GM23248 (cell line): Measurements from ENCODE around the gene ESPNL. TPM values are rescaled to one million over a fixed set of nuclear protein-coding genes. Genes with fewer than 3 reads are reported as not detected.
A peak's percentile ranks its signal among the peaks of the same experiment; 100 is the strongest.

Experiments
- DNase-seq: peaks from one replicate; pipeline ENCODE4 v3.0.0-alpha.2; 2015
- H2AFZ ChIP-seq: fragments of 200-600 bp; sonication (generic); 2 replicates; pipeline ENCODE4 v1.6.1; 2016; ENCODE audit warnings: antibody characterized with exemption
- H3F3A ChIP-seq: fragments of 200-600 bp; sonication (generic); 2 replicates; pipeline ENCODE4 v1.6.1; 2016; ENCODE audit warnings: mild to moderate bottlenecking, antibody characterized with exemption, mixed run types; ENCODE audit not compliant: insufficient read depth
- H3K27ac ChIP-seq: fragments of 200-600 bp; sonication (generic); 2 replicates; pipeline ENCODE4 v1.5.1; 2016; ENCODE audit warnings: mild to moderate bottlenecking
- H3K27me3 ChIP-seq: fragments of 200-600 bp; sonication (generic); replicated peaks from 2 replicates; pipeline ENCODE4 v1.6.1; 2016; ENCODE audit warnings: mild to moderate bottlenecking; ENCODE audit not compliant: insufficient read depth
- H3K36me3 ChIP-seq: fragments of 200-600 bp; sonication (generic); 2 replicates; pipeline ENCODE4 v1.6.1; 2016; ENCODE audit warnings: low read depth, mild to moderate bottlenecking
- H3K4me1 ChIP-seq: fragments of 200-600 bp; sonication (generic); 2 replicates; pipeline ENCODE4 v1.6.1; 2016; ENCODE audit warnings: mild to moderate bottlenecking; ENCODE audit not compliant: insufficient read depth
- H3K4me2 ChIP-seq: fragments of 200-600 bp; sonication (generic); one replicate; pipeline ENCODE4 v1.6.1; 2016; ENCODE audit warnings: mild to moderate bottlenecking; ENCODE audit not compliant: unreplicated experiment
- H3K4me3 ChIP-seq: fragments of 200-600 bp; sonication (generic); 2 replicates; pipeline ENCODE4 v1.5.1; 2016; ENCODE audit warnings: mild to moderate bottlenecking
- H3K79me2 ChIP-seq: fragments of 200-600 bp; sonication (generic); 2 replicates; pipeline ENCODE4 v1.6.1; 2016; ENCODE audit warnings: mild to moderate bottlenecking; ENCODE audit not compliant: insufficient read depth
- H3K9ac ChIP-seq: fragments of 200-600 bp; sonication (generic); 2 replicates; pipeline ENCODE4 v1.6.1; 2016; ENCODE audit warnings: mild to moderate bottlenecking
- H3K9me2 ChIP-seq: fragments of 200-600 bp; sonication (generic); 2 replicates; pipeline ENCODE4 v1.6.1; 2016; ENCODE audit warnings: mixed run types, mild to moderate bottlenecking, moderate library complexity; ENCODE audit not compliant: insufficient read depth
- H3K9me3 ChIP-seq: fragments of 200-600 bp; sonication (generic); one replicate; pipeline ENCODE4 v1.6.1; 2017; ENCODE audit warnings: low read depth
- H4K20me1 ChIP-seq: fragments of 200-600 bp; sonication (generic); 2 replicates; pipeline ENCODE4 v1.6.0; 2016; ENCODE audit not compliant: insufficient read depth
- EZH2 ChIP-seq: fragments of 200-600 bp; sonication (generic); IDR thresholded peaks from 2 replicates; pipeline ENCODE4 v1.6.1; 2018; ENCODE audit warnings: antibody characterized with exemption, mild to moderate bottlenecking; ENCODE audit not compliant: insufficient read depth, poor library complexity, severe bottlenecking
- EZH2phosphoT487 ChIP-seq: fragments of 200-600 bp; sonication (generic); IDR thresholded peaks from 2 replicates; pipeline ENCODE4 v1.6.1; 2018; ENCODE audit warnings: antibody characterized with exemption, moderate library complexity, mild to moderate bottlenecking, low read depth; ENCODE audit not compliant: insufficient read depth
- WGBS, 2 experiments: methylation state at CpG; one replicate each; pipeline ENCODE4 v1.1.6; 2015 to 2017; ENCODE audit warnings: low lambda C conversion rate in 2 of 2, low coverage in 1 of 2; ENCODE audit errors: missing lambda C conversion rate in 2 of 2; 5-methylcytosine and 5-hydroxymethylcytosine counted together
- in situ Hi-C: fragments of 300-500 bp; cut with MboI; formaldehyde crosslinking; loops from 2 replicates; pipeline ENCODE4 v1.15.0; 2020
- polyA plus RNA-seq: library from polyadenylated mRNA; unstranded; fragments of >200 nt; fragmentation: Nextera tagmentation; extraction: Ambion mirVana; gene quantifications from 2 replicates; pipeline ENCODE4 v1.2.1, GENCODE V29; 2016
- total RNA-seq: library from RNA; depleted of rRNA; stranded (reverse); fragments of >200 nt; shearing (Covaris generic); gene quantifications from 2 replicates; pipeline ENCODE4 v1.2.3, GENCODE V29; 2014

ESPNL gene
- total and polyA plus RNA-seq, 2 experiments from 2014 or later = 0.60 to 1.4 TPM

DNA sequence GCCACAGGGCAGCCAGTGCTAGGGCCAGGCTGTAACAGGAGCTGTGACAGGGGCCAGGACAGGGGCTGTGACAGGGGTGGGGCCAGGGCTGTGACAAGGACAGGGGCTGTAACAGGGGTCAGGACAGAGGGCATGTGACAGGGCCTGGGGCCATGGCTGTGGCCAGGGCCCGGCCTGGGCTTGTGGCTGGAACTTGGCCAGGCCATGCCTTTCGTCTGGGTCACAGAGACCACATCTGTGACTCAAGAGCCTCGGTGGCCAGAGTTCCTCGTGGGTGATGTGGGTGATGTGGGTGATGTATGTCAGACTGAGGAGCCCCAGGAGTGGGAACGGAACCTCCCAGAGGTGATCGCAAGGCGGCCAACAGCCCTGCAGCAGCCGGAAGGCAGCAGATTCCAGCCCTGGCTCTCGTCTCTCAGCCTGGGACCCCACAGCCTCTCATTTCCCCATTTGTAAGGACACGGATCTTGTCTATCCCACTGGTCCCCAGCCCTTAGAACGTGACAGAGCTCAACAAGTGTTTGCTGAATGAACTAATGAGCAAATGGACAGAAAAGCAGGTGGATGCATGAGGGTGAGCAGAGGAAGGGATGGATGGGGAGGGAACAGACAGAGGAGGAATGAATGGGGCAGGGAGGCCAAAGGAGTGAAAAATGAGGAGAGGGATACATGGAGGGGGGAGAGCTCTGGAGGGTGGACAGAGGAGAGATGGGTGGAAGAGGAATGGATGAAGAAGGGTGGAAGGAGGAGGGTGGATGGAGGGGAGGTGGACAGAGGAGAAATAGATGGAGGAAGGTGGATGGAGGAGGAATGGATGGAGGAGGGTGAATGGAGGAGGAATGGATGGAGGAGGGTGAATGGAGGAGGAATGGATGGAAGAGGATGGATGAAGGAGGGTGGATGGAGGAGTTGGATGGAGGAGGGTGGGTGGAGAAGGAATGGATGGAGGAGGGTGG, 17.3 kb downstream of the ESPNL start:
- Histone ChIP-seq H3K79me2 (no peaks in the 10 kb centered on the region), H3K9ac (no peak overlapping the region), H3K27ac (no peak overlapping the region), H3K9me3 (no peaks in the 10 kb centered on the region), H2AFZ (no peak overlapping the region), H3F3A (no peaks in the 10 kb centered on the region), H3K4me3 (no peak overlapping the region), H3K4me1 (no peaks in the 10 kb centered on the region), H3K36me3 (no peaks in the 10 kb centered on the region), H3K4me2 (no peak overlapping the region), H4K20me1 (no peaks in the 10 kb centered on the region), H3K27me3 (no peaks in the 10 kb centered on the region), H3K9me2 (no peaks in the 10 kb centered on the region)
- TF ChIP-seq EZH2phosphoT487 = no peak
- TF ChIP-seq EZH2 = no peak
- 38 to 40% methylated on average over 9 to 11 of the region's 11 CpGs for WGBS, 2 experiments
- in situ Hi-C loops = no loop called here
- peak; percentile 73 for DNase-seq

DNA sequence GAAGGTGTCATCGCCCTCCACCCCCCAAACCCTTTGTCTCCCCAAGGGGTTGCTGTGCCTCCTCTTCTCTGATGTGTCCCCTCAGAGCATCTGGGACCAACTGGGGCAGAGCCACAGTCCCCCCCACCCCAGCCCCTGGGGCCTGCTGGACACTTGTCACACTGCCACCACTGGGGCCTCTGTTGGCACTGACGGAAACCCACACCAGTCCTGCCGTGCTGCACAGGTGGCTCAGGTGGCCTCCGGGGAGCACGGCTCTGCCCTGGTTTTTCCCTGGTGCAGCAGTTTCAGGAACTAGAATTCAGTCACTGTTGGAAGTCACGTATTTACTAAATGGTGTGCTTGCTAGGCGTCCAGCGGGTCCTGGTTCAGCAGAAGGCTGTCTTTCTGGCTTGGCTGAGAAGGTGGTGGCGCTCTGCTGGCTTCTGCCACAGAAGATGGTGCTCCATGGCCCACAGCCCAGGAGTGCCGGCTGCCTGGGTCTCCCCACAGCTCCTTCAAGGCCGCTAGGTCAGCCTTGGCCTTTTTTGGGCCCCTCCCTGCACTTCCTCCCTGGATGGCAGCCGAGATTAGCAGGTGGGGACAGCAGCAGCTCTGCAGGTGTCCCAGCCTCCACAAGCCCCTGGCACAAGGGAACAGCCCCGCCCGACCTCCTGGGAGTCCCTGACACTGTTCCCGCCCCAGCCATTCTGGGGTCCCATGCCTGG, 19.8 kb downstream of the ESPNL start:
- no peaks in the 10 kb centered on the region for H3K27me3 ChIP-seq

DNA sequence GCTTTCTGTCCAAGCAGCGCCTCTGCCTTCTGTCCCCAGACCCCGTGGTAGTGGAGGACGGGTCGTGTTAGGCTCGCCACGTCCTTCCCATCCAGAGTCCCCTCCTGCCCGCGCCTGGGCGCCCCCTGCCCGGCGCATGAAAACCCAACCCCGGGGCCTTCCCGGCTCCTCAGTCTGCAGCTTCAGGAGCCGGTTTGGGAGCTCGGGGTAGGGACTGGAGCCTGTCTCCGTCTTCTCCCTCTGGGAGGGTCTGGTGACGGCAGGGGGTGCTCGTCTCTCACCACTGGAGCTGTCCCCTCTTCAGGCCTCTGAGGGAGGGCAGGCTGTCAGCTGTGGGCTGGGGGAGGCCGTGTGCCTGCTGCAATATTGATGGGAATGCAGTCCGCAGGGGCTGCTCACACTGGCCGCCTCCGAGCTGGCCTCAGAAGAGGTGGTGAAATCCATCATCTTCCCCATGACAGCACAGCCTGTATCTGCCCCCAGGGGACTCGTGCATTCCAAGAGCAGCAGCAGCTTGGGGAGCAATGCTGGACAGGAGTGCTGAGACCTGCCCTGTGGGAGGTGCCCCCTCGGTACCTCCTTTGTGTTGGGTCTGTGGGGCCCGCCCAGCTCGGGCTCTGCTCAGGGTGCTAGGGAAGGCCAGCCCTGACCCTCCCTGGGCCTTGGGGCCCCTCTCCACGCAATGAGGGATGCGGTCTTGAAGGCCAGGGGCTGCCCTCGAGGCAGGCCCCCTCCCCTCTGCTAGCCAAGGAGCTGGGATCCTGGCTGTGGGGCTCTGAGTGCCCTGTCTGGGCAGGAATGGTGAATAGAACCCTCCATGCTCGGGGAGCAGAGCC, 20.5 kb downstream of the ESPNL start:
- Histone ChIP-seq H2AFZ (no peak overlapping the region), H3K4me3 (no peak overlapping the region), H3K9ac (no peak overlapping the region), H3K79me2 (no peaks in the 10 kb centered on the region), H3K9me3 (no peaks in the 10 kb centered on the region), H3K4me1 (no peaks in the 10 kb centered on the region), H3K27ac (no peak overlapping the region), H3F3A (no peaks in the 10 kb centered on the region), H3K4me2 (no peak overlapping the region), H4K20me1 (no peaks in the 10 kb centered on the region), H3K9me2 (no peaks in the 10 kb centered on the region), H3K36me3 (no peaks in the 10 kb centered on the region), H3K27me3 (no peaks in the 10 kb centered on the region)
- DNase-seq = no peak
- in situ Hi-C loops = no loop called here
- no peak for TF ChIP-seq EZH2phosphoT487
- no peak for TF ChIP-seq EZH2
- 32 to 36% methylated on average over 29 to 30 of the region's 30 CpGs for WGBS, 2 experiments

More for the DNA sequence above, 19.8 kb downstream of the ESPNL start:
- no peak for DNase-seq
- no peaks in the 10 kb centered on the region for H3K36me3 ChIP-seq
- H3K4me1 ChIP-seq = no peaks in the 10 kb centered on the region
- H3K27ac ChIP-seq = no peak overlapping the region
- no peaks in the 10 kb centered on the region for H3K79me2 ChIP-seq
- H3K4me3 ChIP-seq = no peak overlapping the region
- H3K9me2 ChIP-seq = no peaks in the 10 kb centered on the region
- TF ChIP-seq EZH2phosphoT487 (no peak), EZH2 (no peak)
- H3F3A ChIP-seq = no peaks in the 10 kb centered on the region
- no peak overlapping the region for H3K4me2 ChIP-seq
- in situ Hi-C loops = no loop called here
- WGBS, 2 experiments = 39 to 43% methylated on average over 15 of the region's 15 CpGs
- no peaks in the 10 kb centered on the region for H4K20me1 ChIP-seq
- H3K9me3 ChIP-seq = no peaks in the 10 kb centered on the region
- no peak overlapping the region for H3K9ac ChIP-seq
- H2AFZ ChIP-seq = no peak overlapping the region

DNA sequence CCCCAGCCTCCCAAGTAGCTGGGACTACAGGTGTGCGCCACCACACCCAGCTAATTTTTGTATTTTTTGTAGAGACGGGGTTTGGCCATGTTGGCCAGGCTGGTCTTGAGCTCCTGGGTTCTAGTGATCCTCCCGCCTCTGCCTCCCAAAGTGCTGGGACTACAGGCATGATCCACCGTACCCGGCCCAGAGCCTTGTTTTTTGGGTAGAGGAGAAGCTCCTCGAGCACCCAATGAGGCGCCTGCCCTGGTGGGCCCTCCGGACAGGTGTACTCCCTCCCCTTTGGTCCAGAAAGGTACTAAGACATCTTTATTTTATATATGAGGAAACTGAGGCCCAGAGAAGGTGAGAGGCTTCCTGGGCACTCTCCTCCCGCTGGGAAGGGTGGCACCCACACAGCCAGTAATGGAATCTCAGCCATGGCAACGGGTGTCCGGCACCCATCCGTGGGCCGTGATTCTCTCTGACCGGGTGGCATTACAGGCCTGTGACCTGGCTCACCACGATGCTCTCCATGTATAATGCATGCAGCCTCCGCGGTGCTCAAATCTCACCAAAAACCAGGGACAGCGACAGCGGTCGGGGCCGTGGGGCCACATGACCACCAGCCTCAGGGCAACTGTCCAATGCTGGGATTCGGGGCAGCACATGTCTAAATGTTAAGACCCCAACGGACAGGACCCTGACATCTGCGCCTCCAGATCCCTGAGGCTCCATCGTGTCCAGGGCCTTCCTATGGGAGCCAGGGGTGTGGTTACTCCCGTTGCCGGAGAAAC, 21.6 kb downstream of the ESPNL start:
- Histone ChIP-seq H3K4me2 (no peak overlapping the region), H3K9me2 (no peaks in the 10 kb centered on the region), H3K27ac (no peak overlapping the region), H3K9me3 (no peaks in the 10 kb centered on the region), H3F3A (no peaks in the 10 kb centered on the region), H3K27me3 (no peaks in the 10 kb centered on the region), H2AFZ (no peak overlapping the region), H3K4me1 (no peaks in the 10 kb centered on the region), H3K4me3 (no peak overlapping the region), H3K36me3 (no peaks in the 10 kb centered on the region), H4K20me1 (no peaks in the 10 kb centered on the region), H3K9ac (no peak overlapping the region), H3K79me2 (no peaks in the 10 kb centered on the region)
- no peak for TF ChIP-seq EZH2phosphoT487
- TF ChIP-seq EZH2 = no peak
- in situ Hi-C loops = no loop called here
- 79 to 81% methylated on average over 27 of the region's 27 CpGs for WGBS, 2 experiments
- DNase-seq = no peak
